ENCODE results near the gene ACYP2.
"Not testable (repeated sequence)": the region's sequence is repeated elsewhere in the genome, so short reads cannot be mapped to it uniquely, and the experiment has no call there.

GRCh38 chr2:54116598-54116997 lies 1.2 kb downstream of the ACYP2 start:
- TF ChIP-seq POLR2AphosphoS5 (IDR thresholded peaks at IDR 0.05; ENCODE audit: borderline replicate concordance, low read depth, low read length); EZH2 (IDR thresholded peaks at IDR 0.05); FOXP2 (optimal IDR thresholded peaks at IDR 0.05; ENCODE audit: control extremely low read depth, extremely low read length, insufficient read depth): not testable (repeated sequence)

All from SK-N-MC (cell line).